T-helper 2 cell (primary cell): Measurements from ENCODE around the gene RPLP2.
A peak's percentile ranks its signal among the peaks of the same experiment; 100 is the strongest.

Experiments used
- DNase-seq, 5 experiments: peaks; one replicate each; pipeline versions ENCODE4 v3.0.0 to v3.0.0-alpha.2; 2012 to 2022

The RPLP2 gene

GRCh38 chr11:837990-838307 is 28.2 kb downstream of the RPLP2 start:
- DNase-seq = no peak

GRCh38 chr11:838441-839279 is 28.9 kb downstream of the RPLP2 start:
- DNase-seq = no peak

GRCh38 chr11:839280-839623 is 29.5 kb downstream of the RPLP2 start:
- no peak for DNase-seq

- DNase-seq = no peak
Observed at GRCh38 chr11:839875-840617, 30.3 kb downstream of the RPLP2 start.

GRCh38 chr11:841981-842369 is 32.2 kb downstream of the RPLP2 start:
- no peak for DNase-seq

GRCh38 chr11:842370-843002 is 32.7 kb downstream of the RPLP2 start, which contains the start of the genes POLR2L and TSPAN4:
TSS of gene POLR2L (minus strand) at chr11:842529. CDS start at chr11:842508, 21 bp downstream.
TSS of gene TSPAN4 (plus strand) at chr11:842852. CDS start at chr11:850305, 7,453 bp downstream.
- peak; percentile 78 to 93 (median 81) for DNase-seq

- DNase-seq = no peak
Observed at GRCh38 chr11:843086-843734, 33.4 kb downstream of the RPLP2 start.

- no peak for DNase-seq
Observed at GRCh38 chr11:843818-844692, 34.3 kb downstream of the RPLP2 start.

GRCh38 chr11:844693-845644 is 35.2 kb downstream of the RPLP2 start:
- DNase-seq = no peak

GRCh38 chr11:845872-846495 is 36.2 kb downstream of the RPLP2 start:
- DNase-seq = no peak

- no peak for DNase-seq
Observed at GRCh38 chr11:846496-847098, 36.8 kb downstream of the RPLP2 start.

GRCh38 chr11:847876-848275 is 38.1 kb downstream of the RPLP2 start:
- no peak for DNase-seq

GRCh38 chr11:848380-848931 is 38.7 kb downstream of the RPLP2 start:
- DNase-seq = peak; percentile 39 to 60 (median 51)

- DNase-seq = peak in 2 of 5 experiments; percentile 15 to 39
Observed at GRCh38 chr11:849104-849824, 39.5 kb downstream of the RPLP2 start.

- no peak for DNase-seq
Observed at GRCh38 chr11:849951-850774, 40.4 kb downstream of the RPLP2 start.

- DNase-seq = peak in 1 of 5 experiments; percentile 24
Observed at GRCh38 chr11:850775-851763, 41.3 kb downstream of the RPLP2 start.

- no peak for DNase-seq
Observed at GRCh38 chr11:852762-853161, 43.0 kb downstream of the RPLP2 start.
